GM23248 (cell line): ENCODE measurements around the gene ATP2B1. TPM values are rescaled to one million over a fixed set of nuclear protein-coding genes. Genes with fewer than 3 reads are reported as not detected.

ENCODE experiments used
- DNase-seq: peaks from one replicate; pipeline ENCODE4 v3.0.0-alpha.2; 2015
- H2AFZ ChIP-seq: fragments of 200-600 bp; sonication (generic); 2 replicates; pipeline ENCODE4 v1.6.1; 2016; ENCODE audit warnings: antibody characterized with exemption
- H3F3A ChIP-seq: fragments of 200-600 bp; sonication (generic); 2 replicates; pipeline ENCODE4 v1.6.1; 2016; ENCODE audit warnings: mild to moderate bottlenecking, antibody characterized with exemption, mixed run types; ENCODE audit not compliant: insufficient read depth
- H3K27ac ChIP-seq: fragments of 200-600 bp; sonication (generic); 2 replicates; pipeline ENCODE4 v1.5.1; 2016; ENCODE audit warnings: mild to moderate bottlenecking
- H3K27me3 ChIP-seq: fragments of 200-600 bp; sonication (generic); replicated peaks from 2 replicates; pipeline ENCODE4 v1.6.1; 2016; ENCODE audit warnings: mild to moderate bottlenecking; ENCODE audit not compliant: insufficient read depth
- H3K36me3 ChIP-seq: fragments of 200-600 bp; sonication (generic); 2 replicates; pipeline ENCODE4 v1.6.1; 2016; ENCODE audit warnings: low read depth, mild to moderate bottlenecking
- H3K4me1 ChIP-seq: fragments of 200-600 bp; sonication (generic); 2 replicates; pipeline ENCODE4 v1.6.1; 2016; ENCODE audit warnings: mild to moderate bottlenecking; ENCODE audit not compliant: insufficient read depth
- H3K4me2 ChIP-seq: fragments of 200-600 bp; sonication (generic); one replicate; pipeline ENCODE4 v1.6.1; 2016; ENCODE audit warnings: mild to moderate bottlenecking; ENCODE audit not compliant: unreplicated experiment
- H3K4me3 ChIP-seq: fragments of 200-600 bp; sonication (generic); 2 replicates; pipeline ENCODE4 v1.5.1; 2016; ENCODE audit warnings: mild to moderate bottlenecking
- H3K79me2 ChIP-seq: fragments of 200-600 bp; sonication (generic); 2 replicates; pipeline ENCODE4 v1.6.1; 2016; ENCODE audit warnings: mild to moderate bottlenecking; ENCODE audit not compliant: insufficient read depth
- H3K9ac ChIP-seq: fragments of 200-600 bp; sonication (generic); 2 replicates; pipeline ENCODE4 v1.6.1; 2016; ENCODE audit warnings: mild to moderate bottlenecking
- H3K9me2 ChIP-seq: fragments of 200-600 bp; sonication (generic); 2 replicates; pipeline ENCODE4 v1.6.1; 2016; ENCODE audit warnings: mixed run types, mild to moderate bottlenecking, moderate library complexity; ENCODE audit not compliant: insufficient read depth
- H3K9me3 ChIP-seq: fragments of 200-600 bp; sonication (generic); one replicate; pipeline ENCODE4 v1.6.1; 2017; ENCODE audit warnings: low read depth
- H4K20me1 ChIP-seq: fragments of 200-600 bp; sonication (generic); 2 replicates; pipeline ENCODE4 v1.6.0; 2016; ENCODE audit not compliant: insufficient read depth
- EZH2 ChIP-seq: fragments of 200-600 bp; sonication (generic); IDR thresholded peaks from 2 replicates; pipeline ENCODE4 v1.6.1; 2018; ENCODE audit warnings: antibody characterized with exemption, mild to moderate bottlenecking; ENCODE audit not compliant: insufficient read depth, poor library complexity, severe bottlenecking
- EZH2phosphoT487 ChIP-seq: fragments of 200-600 bp; sonication (generic); IDR thresholded peaks from 2 replicates; pipeline ENCODE4 v1.6.1; 2018; ENCODE audit warnings: antibody characterized with exemption, moderate library complexity, mild to moderate bottlenecking, low read depth; ENCODE audit not compliant: insufficient read depth
- WGBS, 2 experiments: methylation state at CpG; one replicate each; pipeline ENCODE4 v1.1.6; 2015 to 2017; ENCODE audit warnings: low lambda C conversion rate in 2 of 2, low coverage in 1 of 2; ENCODE audit errors: missing lambda C conversion rate in 2 of 2; 5-methylcytosine and 5-hydroxymethylcytosine counted together
- in situ Hi-C: fragments of 300-500 bp; cut with MboI; formaldehyde crosslinking; loops from 2 replicates; pipeline ENCODE4 v1.15.0; 2020
- polyA plus RNA-seq: library from polyadenylated mRNA; unstranded; fragments of >200 nt; fragmentation: Nextera tagmentation; extraction: Ambion mirVana; gene quantifications from 2 replicates; pipeline ENCODE4 v1.2.1, GENCODE V29; 2016
- total RNA-seq: library from RNA; depleted of rRNA; stranded (reverse); fragments of >200 nt; shearing (Covaris generic); gene quantifications from 2 replicates; pipeline ENCODE4 v1.2.3, GENCODE V29; 2014

The ATP2B1 gene
- total and polyA plus RNA-seq, 2 experiments from 2014 or later, result 34.5 to 80.1 TPM

- Histone ChIP-seq H3K79me2 (no peaks in the 10 kb centered on the region), H3K27me3 (no peaks in the 10 kb centered on the region), H3K36me3 (no peaks in the 10 kb centered on the region), H3K4me2 (no peak overlapping the region), H3K9me3 (no peaks in the 10 kb centered on the region), H3K27ac (no peak overlapping the region), H2AFZ (no peak overlapping the region), H3K4me1 (peaks cover 7% of the 10 kb centered on the region), H3F3A (no peaks in the 10 kb centered on the region), H3K4me3 (no peak overlapping the region), H4K20me1 (no peaks in the 10 kb centered on the region), H3K9ac (no peak overlapping the region), H3K9me2 (no peaks in the 10 kb centered on the region)
- 61 to 69% methylated on average over 2 of the region's 2 CpGs for WGBS, 2 experiments
- in situ Hi-C loops, result no loop called here
- no peak for DNase-seq
- TF ChIP-seq EZH2, result no peak
These were observed 151.7 kb downstream of the ATP2B1 start for GRCh38 chr12:89556976-89557375.

- Histone ChIP-seq H3F3A (no peaks in the 10 kb centered on the region), H3K4me3 (no peak overlapping the region), H3K4me2 (no peak overlapping the region), H3K79me2 (no peaks in the 10 kb centered on the region), H3K36me3 (no peaks in the 10 kb centered on the region), H3K9me3 (no peaks in the 10 kb centered on the region), H3K27me3 (no peaks in the 10 kb centered on the region), H3K27ac (no peak overlapping the region), H3K9ac (no peak overlapping the region), H3K4me1 (peaks cover 7% of the 10 kb centered on the region), H4K20me1 (no peaks in the 10 kb centered on the region), H2AFZ (no peak overlapping the region), H3K9me2 (no peaks in the 10 kb centered on the region)
- peak; percentile 36 for DNase-seq
- WGBS, 2 experiments, result 8 to 17% methylated on average over 1 of the region's 1 CpG
- TF ChIP-seq EZH2phosphoT487, result no peak
- TF ChIP-seq EZH2, result no peak
- in situ Hi-C loops, result no loop called here
These were observed 156.3 kb downstream of the ATP2B1 start for GRCh38 chr12:89552376-89552775.

DNA sequence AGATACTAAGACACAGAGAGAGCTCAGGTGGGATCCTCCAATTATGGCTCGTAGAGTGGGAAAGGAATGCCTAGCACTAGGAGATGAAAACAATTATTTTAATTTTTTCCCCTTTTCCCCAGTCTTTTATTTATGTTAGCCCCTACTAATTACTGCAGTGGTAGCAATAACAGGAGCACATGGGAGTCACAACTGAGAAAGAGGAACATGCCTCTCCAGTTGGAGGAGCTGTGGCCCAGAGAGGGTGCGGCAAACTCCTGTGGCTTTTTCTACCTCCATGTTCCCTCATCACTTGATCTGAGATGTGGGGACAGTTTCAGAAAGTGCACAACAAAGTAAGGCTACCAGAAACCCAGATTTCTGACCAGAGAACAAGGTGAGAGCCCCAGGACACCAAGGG lies 156.9 kb downstream of the ATP2B1 start:
- TF ChIP-seq EZH2phosphoT487, result no peak
- TF ChIP-seq EZH2, result no peak
- no peaks in the 10 kb centered on the region for H3K9me3 ChIP-seq
- no peaks in the 10 kb centered on the region for H3K36me3 ChIP-seq
- no peak for DNase-seq
- H3K9me2 ChIP-seq, result no peaks in the 10 kb centered on the region
- no peak overlapping the region for H3K9ac ChIP-seq
- no peak overlapping the region for H3K27ac ChIP-seq
- 95 to 97% methylated on average over 2 of the region's 2 CpGs for WGBS, 2 experiments
- no peaks in the 10 kb centered on the region for H3K79me2 ChIP-seq
- no peaks in the 10 kb centered on the region for H3F3A ChIP-seq
- in situ Hi-C loops, result no loop called here
- H3K4me3 ChIP-seq, result no peak overlapping the region
- H3K4me2 ChIP-seq, result no peak overlapping the region
- no peaks in the 10 kb centered on the region for H3K27me3 ChIP-seq
- no peak overlapping the region for H2AFZ ChIP-seq
- H4K20me1 ChIP-seq, result no peaks in the 10 kb centered on the region
- peaks cover 4% of the 10 kb centered on the region for H3K4me1 ChIP-seq

DNA sequence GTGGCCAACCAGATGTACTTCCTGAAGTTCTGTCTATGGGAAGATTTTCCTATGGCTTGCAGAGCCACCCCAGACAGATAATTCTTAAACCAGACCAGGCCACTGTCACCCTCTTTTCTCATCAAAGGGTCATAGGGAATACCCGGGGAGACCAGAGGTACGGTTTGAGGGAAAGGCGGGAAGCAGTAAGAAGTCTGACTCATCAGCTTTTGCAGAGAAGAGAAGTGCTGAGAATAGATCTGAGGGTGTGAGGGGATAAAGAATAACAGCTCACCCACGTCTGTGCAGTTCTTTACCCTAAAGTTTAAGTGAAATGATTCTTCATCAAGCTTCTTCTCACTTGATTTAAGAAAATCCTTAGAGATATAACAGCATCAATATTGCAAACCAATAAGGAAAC lies 161.5 kb downstream of the ATP2B1 start:
- Histone ChIP-seq H3K9ac (no peak overlapping the region), H3K4me2 (no peak overlapping the region), H4K20me1 (no peaks in the 10 kb centered on the region), H3K36me3 (no peaks in the 10 kb centered on the region), H3K9me2 (no peaks in the 10 kb centered on the region), H3K27ac (no peak overlapping the region), H3K79me2 (no peaks in the 10 kb centered on the region), H3K4me1 (peaks cover 10% of the 10 kb centered on the region; the same call in 1 of the 2 replicates), H2AFZ (no peak overlapping the region), H3K9me3 (no peaks in the 10 kb centered on the region), H3K4me3 (no peak overlapping the region), H3K27me3 (no peaks in the 10 kb centered on the region), H3F3A (no peaks in the 10 kb centered on the region)
- peak; percentile 17 for DNase-seq
- in situ Hi-C loops, result no loop called here
- WGBS, 2 experiments, result 59 to 71% methylated on average over 4 of the region's 4 CpGs
- no peak for TF ChIP-seq EZH2phosphoT487
- TF ChIP-seq EZH2, result no peak

GRCh38 chr12:89546151-89546550 lies 162.5 kb downstream of the ATP2B1 start:
- no peak for DNase-seq
- TF ChIP-seq EZH2 (no peak), EZH2phosphoT487 (no peak)
- WGBS, 2 experiments, result 82 to 84% methylated on average over 4 of the region's 4 CpGs
- Histone ChIP-seq H3K4me2 (no peak overlapping the region), H3K36me3 (no peaks in the 10 kb centered on the region), H3K9me2 (no peaks in the 10 kb centered on the region), H3K4me3 (no peak overlapping the region), H3K4me1 (peaks cover 10% of the 10 kb centered on the region; the same call in 1 of the 2 replicates), H3K27me3 (no peaks in the 10 kb centered on the region), H3K27ac (no peak overlapping the region), H4K20me1 (no peaks in the 10 kb centered on the region), H3K79me2 (no peaks in the 10 kb centered on the region), H2AFZ (no peak overlapping the region), H3K9ac (no peak overlapping the region), H3K9me3 (no peaks in the 10 kb centered on the region), H3F3A (no peaks in the 10 kb centered on the region)
- in situ Hi-C loops, result no loop called here
